ENCODE data around the gene ZNF516. TPM values are rescaled to one million over a fixed set of nuclear protein-coding genes. Genes with fewer than 3 reads are reported as not detected.

Gene ZNF516
- total and polyA plus RNA-seq, 4 donors, result 2.5 to 12.2 (median 7.6) TPM

DNA sequence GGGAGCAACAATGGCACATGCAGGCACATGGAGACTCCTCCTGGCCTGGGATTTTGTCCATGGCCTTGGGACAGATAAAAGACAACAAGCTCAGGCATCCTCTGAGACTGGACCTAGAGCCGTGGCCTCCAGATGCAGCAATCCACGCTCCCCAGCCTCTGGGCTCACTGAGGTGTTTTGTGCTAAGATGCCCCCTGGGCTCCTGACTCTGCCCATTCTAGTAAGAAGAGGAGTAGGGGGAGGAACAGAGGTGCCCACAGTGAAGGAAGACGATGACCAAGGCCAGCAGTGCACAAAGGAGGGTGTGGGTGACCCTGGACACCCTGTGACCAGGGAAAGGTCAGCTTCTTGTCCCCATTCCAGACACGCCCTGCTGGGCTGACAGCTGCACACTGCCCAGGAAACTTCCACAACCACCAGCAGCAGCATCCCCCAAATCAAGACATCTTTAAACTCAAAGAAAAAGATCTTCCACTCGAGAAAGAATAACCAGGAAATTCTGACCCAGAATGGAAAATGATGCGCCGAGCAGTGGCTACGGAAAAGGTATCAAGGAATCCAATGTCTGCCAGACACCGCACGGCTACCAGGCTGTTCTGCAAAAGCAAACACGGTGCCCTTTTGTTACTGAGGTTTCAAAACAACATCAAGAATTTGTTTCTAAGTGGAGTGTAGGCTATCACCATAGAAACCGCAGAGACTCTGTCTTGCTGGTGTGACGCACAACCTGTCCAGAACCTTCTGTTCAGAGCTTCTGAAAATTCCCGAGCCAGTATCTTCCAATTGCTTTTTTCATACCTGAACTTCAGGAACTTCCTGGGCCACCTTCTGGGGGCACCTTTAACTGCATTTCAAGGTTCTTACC lies 65.5 kb downstream of the ZNF516 start (continued):
- TF ChIP-seq, protein P1, sequence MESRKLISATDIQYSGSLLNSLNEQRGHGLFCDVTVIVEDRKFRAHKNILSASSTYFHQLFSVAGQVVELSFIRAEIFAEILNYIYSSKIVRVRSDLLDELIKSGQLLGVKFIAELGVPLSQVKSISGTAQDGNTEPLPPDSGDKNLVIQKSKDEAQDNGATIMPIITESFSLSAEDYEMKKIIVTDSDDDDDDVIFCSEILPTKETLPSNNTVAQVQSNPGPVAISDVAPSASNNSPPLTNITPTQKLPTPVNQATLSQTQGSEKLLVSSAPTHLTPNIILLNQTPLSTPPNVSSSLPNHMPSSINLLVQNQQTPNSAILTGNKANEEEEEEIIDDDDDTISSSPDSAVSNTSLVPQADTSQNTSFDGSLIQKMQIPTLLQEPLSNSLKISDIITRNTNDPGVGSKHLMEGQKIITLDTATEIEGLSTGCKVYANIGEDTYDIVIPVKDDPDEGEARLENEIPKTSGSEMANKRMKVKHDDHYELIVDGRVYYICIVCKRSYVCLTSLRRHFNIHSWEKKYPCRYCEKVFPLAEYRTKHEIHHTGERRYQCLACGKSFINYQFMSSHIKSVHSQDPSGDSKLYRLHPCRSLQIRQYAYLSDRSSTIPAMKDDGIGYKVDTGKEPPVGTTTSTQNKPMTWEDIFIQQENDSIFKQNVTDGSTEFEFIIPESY (IDR thresholded peaks at IDR 0.05), result no peak
- no peak for TF ChIP-seq YY1 (IDR thresholded peaks at IDR 0.05)

DNA sequence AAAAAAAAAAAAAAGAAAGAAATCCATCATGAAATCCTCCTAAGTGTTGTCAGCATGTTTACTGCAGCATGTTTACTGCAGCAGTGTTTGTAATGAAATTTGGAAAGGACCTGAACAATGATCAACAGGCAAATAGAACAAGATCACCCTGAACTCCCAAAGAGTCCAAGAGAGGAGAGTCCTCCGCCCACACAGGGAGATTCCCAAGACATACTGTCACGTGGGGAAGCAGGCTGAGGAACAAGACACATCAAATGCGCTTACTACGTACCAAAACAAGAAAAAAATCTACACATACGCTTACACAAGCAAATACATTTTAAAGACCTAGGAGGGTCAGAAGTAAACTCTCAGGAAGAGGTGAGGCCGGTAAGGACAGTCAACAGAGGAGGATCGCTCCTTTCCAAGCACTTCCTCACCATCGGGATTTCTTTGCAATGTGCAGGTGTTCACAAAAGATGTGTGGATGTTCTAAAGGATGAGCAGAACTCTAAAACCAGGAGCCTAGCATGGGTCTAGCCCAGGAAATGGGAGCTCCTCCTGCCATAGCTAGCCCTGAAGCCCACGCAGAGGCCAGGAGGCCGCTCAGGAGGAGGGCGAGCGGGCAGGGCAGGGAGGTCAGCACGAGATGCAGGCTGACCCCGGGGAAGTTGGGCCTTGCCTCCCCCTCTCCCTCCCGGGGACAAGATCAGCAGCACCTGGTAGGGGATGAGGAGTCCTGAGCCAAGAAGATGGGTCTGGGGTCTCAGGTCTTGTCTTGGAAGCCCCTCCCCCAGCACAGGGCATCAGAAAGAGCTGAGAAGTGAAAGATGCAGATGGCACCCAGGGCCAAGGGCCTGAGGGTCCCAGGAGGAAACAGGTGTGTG lies 66.4 kb downstream of the ZNF516 start:
- H3K4me1 ChIP-seq (ENCODE audit: control insufficient read depth in 4 of 4, insufficient read depth in 4 of 4, low read length in 3 of 4), result peaks cover 0 to 6% (median 1%) of the 10 kb centered on the region in 4 donors
- H3K27ac ChIP-seq (ENCODE audit: low read depth in 1 of 2, low read length in 2 of 2), result no peak overlapping the region

More for the DNA sequence above, 66.4 kb downstream of the ZNF516 start:
- H3K27me3 ChIP-seq (ENCODE audit: control insufficient read depth in 4 of 4, insufficient read depth in 4 of 4, low read length in 3 of 4), result no peaks in the 10 kb centered on the region
- H3K36me3 ChIP-seq (ENCODE audit: control insufficient read depth in 4 of 4, insufficient read depth in 3 of 4, low read depth in 1 of 4, low read length in 3 of 4), result peaks cover 0 to 9% (median 4%) of the 10 kb centered on the region in 4 donors
- H3K9me3 ChIP-seq (ENCODE audit: control insufficient read depth in 4 of 4, low read length in 3 of 4), result no peaks in the 10 kb centered on the region
- no peak overlapping the region for H3K4me3 ChIP-seq (ENCODE audit: low read depth in 1 of 3, low read length in 3 of 3)
- no peak for DNase-seq (ENCODE audit: low spot score)
- TF ChIP-seq HNF4G (IDR thresholded peaks at IDR 0.05) (no peak), RXRA (IDR thresholded peaks at IDR 0.05) (no peak), FOXA1 (IDR thresholded peaks at IDR 0.05) (no peak), SP1 (IDR thresholded peaks at IDR 0.05) (no peak), EGR1 (IDR thresholded peaks at IDR 0.05; ENCODE audit: low read depth in 2 of 2) (no peak), FOXA2 (IDR thresholded peaks at IDR 0.05) (no peak), GABPA (IDR thresholded peaks at IDR 0.05 in 1 of 2, conservative IDR thresholded peaks at IDR 0.05 in 1 of 2) (no peak), JUND (IDR thresholded peaks at IDR 0.05) (no peak), YY1 (IDR thresholded peaks at IDR 0.05) (no peak), TAF1 (conservative IDR thresholded peaks at IDR 0.05) (no peak), HNF4A (conservative IDR thresholded peaks at IDR 0.05) (no peak), RAD21 (IDR thresholded peaks at IDR 0.05) (no peak), NR2F2 (IDR thresholded peaks at IDR 0.05) (no peak)
- TF ChIP-seq, protein P2, sequence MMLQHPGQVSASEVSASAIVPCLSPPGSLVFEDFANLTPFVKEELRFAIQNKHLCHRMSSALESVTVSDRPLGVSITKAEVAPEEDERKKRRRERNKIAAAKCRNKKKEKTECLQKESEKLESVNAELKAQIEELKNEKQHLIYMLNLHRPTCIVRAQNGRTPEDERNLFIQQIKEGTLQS (IDR thresholded peaks at IDR 0.05), result no peak
- TF ChIP-seq, protein P3, sequence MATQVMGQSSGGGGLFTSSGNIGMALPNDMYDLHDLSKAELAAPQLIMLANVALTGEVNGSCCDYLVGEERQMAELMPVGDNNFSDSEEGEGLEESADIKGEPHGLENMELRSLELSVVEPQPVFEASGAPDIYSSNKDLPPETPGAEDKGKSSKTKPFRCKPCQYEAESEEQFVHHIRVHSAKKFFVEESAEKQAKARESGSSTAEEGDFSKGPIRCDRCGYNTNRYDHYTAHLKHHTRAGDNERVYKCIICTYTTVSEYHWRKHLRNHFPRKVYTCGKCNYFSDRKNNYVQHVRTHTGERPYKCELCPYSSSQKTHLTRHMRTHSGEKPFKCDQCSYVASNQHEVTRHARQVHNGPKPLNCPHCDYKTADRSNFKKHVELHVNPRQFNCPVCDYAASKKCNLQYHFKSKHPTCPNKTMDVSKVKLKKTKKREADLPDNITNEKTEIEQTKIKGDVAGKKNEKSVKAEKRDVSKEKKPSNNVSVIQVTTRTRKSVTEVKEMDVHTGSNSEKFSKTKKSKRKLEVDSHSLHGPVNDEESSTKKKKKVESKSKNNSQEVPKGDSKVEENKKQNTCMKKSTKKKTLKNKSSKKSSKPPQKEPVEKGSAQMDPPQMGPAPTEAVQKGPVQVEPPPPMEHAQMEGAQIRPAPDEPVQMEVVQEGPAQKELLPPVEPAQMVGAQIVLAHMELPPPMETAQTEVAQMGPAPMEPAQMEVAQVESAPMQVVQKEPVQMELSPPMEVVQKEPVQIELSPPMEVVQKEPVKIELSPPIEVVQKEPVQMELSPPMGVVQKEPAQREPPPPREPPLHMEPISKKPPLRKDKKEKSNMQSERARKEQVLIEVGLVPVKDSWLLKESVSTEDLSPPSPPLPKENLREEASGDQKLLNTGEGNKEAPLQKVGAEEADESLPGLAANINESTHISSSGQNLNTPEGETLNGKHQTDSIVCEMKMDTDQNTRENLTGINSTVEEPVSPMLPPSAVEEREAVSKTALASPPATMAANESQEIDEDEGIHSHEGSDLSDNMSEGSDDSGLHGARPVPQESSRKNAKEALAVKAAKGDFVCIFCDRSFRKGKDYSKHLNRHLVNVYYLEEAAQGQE (IDR thresholded peaks at IDR 0.05), result no peak
- TF ChIP-seq, protein P4, sequence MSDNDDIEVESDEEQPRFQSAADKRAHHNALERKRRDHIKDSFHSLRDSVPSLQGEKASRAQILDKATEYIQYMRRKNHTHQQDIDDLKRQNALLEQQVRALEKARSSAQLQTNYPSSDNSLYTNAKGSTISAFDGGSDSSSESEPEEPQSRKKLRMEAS (IDR thresholded peaks at IDR 0.05), result no peak
- TF ChIP-seq, protein P1 (IDR thresholded peaks at IDR 0.05), result no peak
- TF ChIP-seq, protein P5, sequence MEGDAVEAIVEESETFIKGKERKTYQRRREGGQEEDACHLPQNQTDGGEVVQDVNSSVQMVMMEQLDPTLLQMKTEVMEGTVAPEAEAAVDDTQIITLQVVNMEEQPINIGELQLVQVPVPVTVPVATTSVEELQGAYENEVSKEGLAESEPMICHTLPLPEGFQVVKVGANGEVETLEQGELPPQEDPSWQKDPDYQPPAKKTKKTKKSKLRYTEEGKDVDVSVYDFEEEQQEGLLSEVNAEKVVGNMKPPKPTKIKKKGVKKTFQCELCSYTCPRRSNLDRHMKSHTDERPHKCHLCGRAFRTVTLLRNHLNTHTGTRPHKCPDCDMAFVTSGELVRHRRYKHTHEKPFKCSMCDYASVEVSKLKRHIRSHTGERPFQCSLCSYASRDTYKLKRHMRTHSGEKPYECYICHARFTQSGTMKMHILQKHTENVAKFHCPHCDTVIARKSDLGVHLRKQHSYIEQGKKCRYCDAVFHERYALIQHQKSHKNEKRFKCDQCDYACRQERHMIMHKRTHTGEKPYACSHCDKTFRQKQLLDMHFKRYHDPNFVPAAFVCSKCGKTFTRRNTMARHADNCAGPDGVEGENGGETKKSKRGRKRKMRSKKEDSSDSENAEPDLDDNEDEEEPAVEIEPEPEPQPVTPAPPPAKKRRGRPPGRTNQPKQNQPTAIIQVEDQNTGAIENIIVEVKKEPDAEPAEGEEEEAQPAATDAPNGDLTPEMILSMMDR (IDR thresholded peaks at IDR 0.05; ENCODE audit: low read depth, low read length, missing input control), result no peak
- WGBS, result 87% methylated on average over 15 of the region's 15 CpGs
- no peak overlapping the region for H3K9ac ChIP-seq (ENCODE audit: low read depth in 1 of 2, low read length in 2 of 2)

All from liver (tissue), 9 donors.